SW480 (cell line): ENCODE results near the gene ATXN1.

ENCODE experiments used
- DNase-seq: peaks from one replicate; pipeline ENCODE4 v3.0.0-alpha.2; 2016; ENCODE audit warnings: low spot score

Gene ATXN1

DNA sequence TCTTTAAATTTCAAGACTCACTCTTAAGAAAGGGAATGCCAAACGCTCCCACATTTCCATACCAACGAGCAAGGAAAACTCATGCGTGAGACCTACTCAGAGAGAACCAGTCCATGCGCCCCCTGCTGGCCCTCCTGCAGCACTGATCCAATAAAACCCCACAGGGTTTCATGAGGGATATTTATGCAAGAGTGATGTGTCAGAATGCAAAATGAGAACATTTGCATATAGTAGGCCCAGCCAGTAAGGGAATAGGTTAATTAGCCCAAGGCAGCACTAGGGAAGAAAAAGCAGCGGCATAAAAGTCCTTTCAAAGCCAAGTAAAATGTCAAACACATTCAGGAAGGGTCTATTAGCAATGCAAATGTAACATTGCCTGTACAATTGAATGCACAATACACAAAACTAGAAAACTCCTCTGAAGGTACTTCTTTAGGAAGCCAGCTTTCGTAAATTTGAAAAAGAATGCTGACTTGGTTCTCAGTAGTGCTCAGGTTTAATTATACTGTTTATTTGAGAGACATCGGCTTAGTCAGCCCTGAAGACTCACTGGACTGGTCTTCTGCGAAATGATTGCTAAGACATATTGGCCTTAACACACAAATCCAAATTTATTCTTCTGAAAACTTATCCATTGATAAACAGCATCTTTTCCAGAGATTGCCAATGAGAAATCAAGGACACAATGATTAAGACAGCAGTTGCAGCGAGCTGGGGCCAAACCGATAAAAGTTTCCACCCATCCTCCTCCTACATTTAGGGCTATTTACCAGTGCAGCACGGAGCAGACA, 429.7 kb downstream of the ATXN1 start:
- DNase-seq = peak; percentile 44

- no peak for DNase-seq
These were observed 432.0 kb downstream of the ATXN1 start for GRCh38 chr6:16329233-16329632.

DNA sequence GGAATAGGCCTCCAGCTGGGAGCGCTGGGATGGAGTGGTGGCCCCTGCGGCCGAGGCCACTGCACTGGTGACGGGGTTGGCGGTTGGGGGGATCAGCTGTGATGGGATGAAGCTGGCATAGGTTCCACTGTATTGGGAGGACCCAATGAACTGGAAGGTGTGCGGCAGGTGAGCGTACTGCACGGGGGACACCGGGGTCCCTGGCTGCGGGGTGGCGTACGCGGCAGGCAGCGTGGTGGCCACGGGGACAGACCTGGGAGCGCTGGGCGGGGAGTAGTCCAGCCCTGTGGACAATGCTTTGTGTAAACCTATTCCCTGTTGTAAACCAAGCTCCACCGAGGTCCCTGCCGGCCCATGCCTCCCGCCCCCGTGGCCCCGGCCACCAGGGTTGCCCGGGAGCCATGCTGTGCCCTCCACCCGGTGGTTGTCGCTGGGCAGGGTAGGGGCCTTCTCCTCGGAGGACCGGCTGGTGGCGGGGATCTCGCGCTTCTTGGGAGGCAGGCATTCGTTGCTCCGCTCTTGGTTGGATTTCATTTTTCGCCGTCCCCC, 433.4 kb downstream of the ATXN1 start:
- DNase-seq = no peak

- DNase-seq = no peak
These were observed 434.1 kb downstream of the ATXN1 start for GRCh38 chr6:16326971-16327776.

DNA sequence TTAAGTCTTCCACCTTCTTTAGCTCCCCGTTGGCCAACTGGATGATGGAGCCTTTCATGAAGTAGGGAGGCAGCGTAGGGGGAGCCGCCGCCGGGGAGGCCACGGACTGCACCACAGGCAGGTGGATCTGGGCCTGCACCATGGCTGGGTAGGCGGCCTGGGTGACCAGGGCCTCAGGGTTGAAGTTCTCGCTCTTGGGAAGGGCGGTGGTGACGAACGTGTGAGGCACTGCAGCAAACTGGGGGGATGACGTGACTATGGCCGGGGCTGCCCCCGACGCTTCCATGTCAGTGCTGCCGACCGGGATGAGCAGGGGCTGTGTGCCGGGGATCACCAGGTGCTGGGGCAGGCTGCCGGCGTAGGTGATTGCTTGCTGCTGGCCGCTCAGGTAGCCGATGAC, 434.7 kb downstream of the ATXN1 start:
- DNase-seq = no peak

- DNase-seq = no peak
These were observed 436.5 kb downstream of the ATXN1 start for GRCh38 chr6:16324606-16325225.

GRCh38 chr6:16324184-16324583, 437.1 kb downstream of the ATXN1 start:
- DNase-seq = no peak

- DNase-seq = no peak
These were observed 438.5 kb downstream of the ATXN1 start for GRCh38 chr6:16322666-16323312.

- DNase-seq = no peak
These were observed 439.4 kb downstream of the ATXN1 start for GRCh38 chr6:16321826-16322225.

GRCh38 chr6:16321341-16321710, 439.9 kb downstream of the ATXN1 start:
- DNase-seq = no peak

GRCh38 chr6:16320533-16321340, 440.5 kb downstream of the ATXN1 start:
- no peak for DNase-seq

DNA sequence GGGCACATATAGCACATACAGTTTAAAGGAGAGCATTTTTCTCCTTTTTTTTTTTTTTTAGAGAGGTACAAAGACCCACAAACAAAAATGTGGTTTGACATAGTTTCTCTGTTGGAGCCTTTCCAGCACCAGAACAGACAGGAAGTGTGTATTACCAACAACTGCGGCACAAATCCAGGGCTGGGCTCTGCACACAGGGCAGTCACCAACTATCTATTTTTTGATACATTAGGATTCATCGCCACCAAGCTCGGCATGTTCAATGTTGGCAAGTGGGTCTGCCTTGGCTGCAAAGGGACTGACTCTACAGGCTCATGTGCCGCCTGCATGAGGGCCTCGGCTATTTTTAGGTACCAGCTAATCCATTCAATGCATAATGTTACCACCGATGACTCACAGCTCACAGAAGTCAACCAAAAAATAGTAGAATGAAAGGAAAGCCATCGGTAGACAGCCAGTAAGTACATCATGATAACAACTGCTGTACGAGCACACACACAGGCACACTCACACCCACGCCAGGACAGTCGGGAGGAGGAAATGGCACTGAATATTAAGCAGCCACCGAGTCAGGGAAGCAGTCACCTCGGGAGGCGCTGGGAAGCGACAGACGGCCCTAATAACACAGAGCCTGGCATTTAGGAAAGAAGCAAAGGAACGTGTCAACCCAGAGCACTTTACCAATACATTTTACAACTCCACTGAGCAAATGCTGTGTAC, 441.3 kb downstream of the ATXN1 start:
- peak; percentile 87 for DNase-seq

DNA sequence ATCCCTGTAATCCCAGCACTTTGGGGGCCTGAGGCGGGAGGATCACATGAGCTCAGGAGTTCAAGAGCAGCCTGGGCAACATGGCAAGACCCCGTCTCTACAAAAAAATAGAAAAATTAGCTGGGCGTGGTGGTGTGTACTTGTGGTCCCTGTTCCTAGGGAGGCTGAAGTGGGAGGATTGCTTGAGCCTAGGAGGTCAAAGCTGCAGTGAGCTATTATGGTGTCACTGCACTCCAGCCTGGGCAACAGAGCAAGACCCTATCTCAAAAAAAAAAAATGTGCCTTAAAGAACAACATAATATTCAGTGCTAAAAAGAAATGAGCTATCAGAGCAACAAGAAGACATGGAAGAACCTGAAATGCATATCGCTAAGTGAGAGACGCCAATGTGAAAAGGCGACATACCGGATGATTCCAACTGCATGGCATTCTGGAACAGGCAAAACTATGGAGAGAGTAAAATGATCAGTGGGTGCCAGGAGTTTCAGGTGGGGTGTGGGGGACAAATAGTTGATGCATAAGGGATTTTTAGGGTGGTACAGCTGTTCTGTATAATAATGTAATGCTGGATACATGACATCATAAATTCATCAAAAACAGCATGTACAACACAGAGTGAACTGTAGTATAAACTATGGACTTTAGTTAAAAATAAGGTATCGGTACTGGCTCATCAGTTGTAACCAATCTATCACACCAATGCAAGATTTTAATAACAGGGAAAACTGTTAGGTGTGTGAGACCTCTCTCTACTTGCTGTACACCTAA, 442.1 kb downstream of the ATXN1 start:
- DNase-seq = no peak

DNA sequence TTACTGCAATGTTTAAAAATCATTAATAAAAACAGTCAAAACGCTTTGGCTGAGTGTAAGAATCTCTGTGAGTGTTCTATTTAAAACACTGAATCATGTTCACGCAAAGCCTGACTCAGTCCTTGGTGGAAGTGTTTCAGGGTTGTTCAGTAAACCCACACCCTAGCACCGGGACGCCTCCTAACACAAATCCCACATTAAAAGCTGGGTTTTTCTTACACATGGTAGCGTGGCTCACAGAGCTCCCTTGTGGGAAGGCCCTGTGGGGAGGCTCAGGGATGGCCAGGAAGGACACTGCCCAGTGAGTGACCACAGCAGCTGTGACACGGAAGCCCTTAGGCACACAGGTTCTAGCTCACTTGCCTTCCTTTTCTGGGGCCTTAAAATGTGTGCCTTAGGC, 442.7 kb downstream of the ATXN1 start:
- DNase-seq = no peak

- peak; percentile 22 for DNase-seq
These were observed 444.5 kb downstream of the ATXN1 start for GRCh38 chr6:16316741-16317251.

DNA sequence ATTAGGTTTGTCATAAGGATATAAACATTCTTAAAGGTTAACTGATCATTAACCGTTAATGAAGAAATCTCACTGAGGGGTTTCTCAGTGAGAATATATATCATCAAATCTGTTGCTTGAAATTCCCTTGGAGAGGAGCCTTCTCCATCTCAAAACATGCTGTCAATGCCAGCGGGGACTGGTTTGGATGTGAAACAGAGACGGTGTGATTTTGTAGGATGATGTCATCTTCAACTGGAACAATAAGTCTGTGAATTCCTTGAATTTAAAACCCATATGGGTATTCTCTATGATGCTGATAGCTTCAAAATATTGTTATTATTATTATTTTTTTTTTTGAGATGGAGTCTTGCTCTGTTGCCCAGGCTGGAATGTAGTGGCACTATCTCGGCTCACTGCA, 447.0 kb downstream of the ATXN1 start:
- DNase-seq = no peak

DNA sequence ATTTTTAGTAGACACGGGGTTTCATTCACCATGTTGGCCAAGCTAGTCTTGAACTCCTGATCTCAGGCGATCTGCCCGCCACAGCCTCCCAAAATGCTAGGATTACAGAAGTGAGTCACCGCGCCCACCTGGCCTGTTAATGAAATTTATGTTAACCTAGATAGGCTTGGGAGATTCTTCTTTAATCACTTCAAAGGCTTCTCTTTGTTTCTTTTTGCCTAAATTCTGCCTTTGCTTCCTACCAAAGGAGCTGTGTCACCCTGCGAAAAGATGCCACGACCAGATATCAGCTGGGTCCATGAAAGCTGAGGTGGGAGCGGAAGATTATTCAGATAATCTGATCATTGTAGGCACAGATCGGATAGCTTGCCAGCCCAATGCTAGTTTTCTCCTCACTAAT, 447.5 kb downstream of the ATXN1 start:
- no peak for DNase-seq

DNA sequence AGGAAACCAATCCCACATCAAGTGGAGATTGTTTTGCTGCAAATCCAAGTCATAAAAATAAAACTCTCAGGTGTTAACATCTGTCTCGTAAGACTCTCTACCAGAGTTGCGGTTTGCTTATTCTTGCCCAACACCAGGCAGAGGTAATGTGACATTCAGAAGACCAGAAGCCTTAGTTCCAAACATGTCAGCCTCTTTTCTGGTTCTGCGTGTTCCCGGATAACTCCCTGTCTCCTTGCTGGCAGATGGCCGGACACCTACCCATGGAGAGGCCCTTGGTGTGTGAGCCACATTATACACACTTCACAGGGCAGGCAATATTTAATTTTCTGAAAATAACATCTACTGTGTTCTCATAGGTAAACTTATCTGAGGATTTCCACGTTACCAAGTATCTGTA, 449.5 kb downstream of the ATXN1 start:
- DNase-seq = no peak

- no peak for DNase-seq
These were observed 454.9 kb downstream of the ATXN1 start for GRCh38 chr6:16306334-16306733.

DNA sequence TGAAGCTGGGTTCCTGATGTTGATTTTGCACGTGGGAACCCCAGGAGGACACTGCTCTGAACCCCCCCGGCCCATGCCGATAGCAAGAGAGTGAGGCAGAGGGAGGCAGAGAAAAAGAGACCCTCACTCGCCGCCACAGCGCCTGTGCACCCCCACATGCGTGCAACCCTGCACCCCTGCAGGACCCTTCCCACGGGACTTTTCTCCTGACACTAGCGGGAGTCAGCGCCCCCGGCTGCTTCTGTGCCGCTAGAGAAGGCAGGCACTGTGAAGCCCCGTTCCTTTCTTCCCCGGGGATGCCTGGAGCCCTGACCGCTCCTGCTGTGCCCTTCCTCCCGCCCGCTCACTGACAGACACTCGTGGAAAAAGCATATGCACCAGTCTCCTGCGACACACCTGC, 455.5 kb downstream of the ATXN1 start:
- no peak for DNase-seq
